Coronary artery (tissue), 2 donors: ENCODE measurements around the gene PRICKLE4.

Experiments used
- DNase-seq: peaks from one replicate; pipeline ENCODE4 v3.0.0-alpha.2; 2017; ENCODE audit warnings: low spot score
- H3K27ac ChIP-seq, 2 donors: fragments of 200-600 bp; sonication (generic); one replicate each; pipeline ENCODE4 v1.5.1; 2016 to 2019
- H3K4me3 ChIP-seq: fragments of 200-600 bp; sonication (generic); 2 replicates; pipeline ENCODE4 v1.5.1; 2016; ENCODE audit warnings: mild to moderate bottlenecking, moderate library complexity
- TF ChIP-seq, protein P1 (sequence below): fragments of 200-600 bp; sonication (generic); IDR thresholded peaks from one replicate; pipeline ENCODE4 v1.5.1; 2019; ENCODE audit warnings: antibody characterized with exemption

The PRICKLE4 gene

DNA sequence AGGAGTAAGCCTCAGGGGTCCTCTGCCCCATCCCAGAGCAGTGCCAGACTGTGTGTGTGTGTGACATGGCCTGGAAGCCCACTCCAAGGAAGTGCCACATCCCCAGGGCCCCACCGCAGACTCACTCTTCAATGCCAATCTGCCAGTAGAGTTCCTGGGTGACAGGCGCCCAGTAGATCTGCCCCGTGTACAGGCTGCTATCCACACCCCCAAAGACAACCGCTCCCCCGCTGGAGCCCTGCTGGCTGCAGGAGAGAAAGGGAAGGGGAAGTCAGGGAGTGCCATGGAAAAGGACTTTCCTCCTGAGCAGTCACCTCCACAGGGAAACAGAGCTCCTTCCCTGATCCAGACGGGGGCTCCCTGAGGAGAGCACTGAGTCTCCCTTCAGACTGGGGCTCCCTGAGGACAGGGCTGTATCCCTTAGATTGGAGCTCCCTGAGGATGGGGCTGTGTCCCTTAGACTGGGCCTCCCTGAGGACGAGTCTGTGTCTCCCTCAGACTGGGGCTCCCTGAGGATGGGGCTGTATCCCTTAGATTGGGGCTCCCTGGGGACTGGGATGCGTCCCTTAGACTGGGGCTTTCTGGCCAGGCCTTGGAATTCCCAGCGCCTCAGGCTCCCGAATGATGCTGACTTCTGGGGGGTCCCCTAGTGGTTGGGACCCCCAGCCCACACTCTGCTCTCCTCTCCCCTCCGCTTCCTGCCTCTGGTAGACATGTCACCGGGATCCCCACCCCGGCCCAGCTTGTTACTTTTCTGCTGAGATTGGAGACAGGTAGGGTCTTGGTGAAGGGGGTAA, 40.0 kb upstream of the PRICKLE4 start:
- TF ChIP-seq, protein P1, sequence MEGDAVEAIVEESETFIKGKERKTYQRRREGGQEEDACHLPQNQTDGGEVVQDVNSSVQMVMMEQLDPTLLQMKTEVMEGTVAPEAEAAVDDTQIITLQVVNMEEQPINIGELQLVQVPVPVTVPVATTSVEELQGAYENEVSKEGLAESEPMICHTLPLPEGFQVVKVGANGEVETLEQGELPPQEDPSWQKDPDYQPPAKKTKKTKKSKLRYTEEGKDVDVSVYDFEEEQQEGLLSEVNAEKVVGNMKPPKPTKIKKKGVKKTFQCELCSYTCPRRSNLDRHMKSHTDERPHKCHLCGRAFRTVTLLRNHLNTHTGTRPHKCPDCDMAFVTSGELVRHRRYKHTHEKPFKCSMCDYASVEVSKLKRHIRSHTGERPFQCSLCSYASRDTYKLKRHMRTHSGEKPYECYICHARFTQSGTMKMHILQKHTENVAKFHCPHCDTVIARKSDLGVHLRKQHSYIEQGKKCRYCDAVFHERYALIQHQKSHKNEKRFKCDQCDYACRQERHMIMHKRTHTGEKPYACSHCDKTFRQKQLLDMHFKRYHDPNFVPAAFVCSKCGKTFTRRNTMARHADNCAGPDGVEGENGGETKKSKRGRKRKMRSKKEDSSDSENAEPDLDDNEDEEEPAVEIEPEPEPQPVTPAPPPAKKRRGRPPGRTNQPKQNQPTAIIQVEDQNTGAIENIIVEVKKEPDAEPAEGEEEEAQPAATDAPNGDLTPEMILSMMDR, result no peak
- no peak for DNase-seq
- no peak overlapping the region for H3K27ac ChIP-seq
- H3K4me3 ChIP-seq, result no peak overlapping the region

DNA sequence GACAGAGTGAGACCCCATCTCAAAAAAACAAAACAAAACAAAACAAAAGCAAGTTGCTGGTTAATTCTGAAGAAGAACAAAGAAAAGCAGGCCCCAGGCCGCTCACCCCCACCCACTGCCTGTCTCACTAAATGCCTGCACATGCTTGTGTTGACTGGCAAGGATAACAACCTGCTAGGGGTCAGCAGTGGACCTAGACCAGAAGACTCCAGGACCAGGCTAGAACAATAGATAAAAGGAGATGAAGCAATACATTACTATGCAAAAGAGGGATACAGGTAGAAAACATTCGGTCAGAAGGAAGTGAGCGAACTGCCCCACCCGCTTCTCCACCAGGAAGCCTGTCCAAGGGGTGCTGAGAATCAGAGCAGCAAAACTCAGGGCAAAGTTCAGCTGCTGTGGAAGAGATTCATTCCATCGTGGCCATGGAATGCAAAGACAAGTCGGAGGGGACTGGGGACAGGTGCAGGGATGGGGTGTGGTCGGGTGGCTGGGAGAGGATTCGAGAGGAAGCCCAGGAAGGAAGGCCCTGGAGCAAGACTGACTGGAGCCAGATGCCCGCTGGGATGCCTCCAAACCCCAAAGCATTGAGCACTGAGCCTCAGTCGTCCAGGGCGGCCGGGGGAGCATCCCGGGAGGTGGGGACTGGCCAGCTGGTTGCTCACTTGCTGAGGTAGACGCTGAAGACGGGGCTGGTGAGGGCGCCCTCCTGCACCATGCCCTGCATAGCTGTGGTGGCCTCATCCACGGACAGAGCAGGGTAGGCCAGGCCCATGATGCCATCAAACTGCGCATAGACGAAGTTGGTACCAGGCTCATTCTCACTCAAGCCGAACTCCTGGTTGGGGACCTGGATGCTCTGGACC, 38.7 kb upstream of the PRICKLE4 start:
- Histone ChIP-seq H3K4me3 (no peak overlapping the region), H3K27ac (no peak overlapping the region)
- DNase-seq, result no peak
- TF ChIP-seq, protein P1, result no peak

DNA sequence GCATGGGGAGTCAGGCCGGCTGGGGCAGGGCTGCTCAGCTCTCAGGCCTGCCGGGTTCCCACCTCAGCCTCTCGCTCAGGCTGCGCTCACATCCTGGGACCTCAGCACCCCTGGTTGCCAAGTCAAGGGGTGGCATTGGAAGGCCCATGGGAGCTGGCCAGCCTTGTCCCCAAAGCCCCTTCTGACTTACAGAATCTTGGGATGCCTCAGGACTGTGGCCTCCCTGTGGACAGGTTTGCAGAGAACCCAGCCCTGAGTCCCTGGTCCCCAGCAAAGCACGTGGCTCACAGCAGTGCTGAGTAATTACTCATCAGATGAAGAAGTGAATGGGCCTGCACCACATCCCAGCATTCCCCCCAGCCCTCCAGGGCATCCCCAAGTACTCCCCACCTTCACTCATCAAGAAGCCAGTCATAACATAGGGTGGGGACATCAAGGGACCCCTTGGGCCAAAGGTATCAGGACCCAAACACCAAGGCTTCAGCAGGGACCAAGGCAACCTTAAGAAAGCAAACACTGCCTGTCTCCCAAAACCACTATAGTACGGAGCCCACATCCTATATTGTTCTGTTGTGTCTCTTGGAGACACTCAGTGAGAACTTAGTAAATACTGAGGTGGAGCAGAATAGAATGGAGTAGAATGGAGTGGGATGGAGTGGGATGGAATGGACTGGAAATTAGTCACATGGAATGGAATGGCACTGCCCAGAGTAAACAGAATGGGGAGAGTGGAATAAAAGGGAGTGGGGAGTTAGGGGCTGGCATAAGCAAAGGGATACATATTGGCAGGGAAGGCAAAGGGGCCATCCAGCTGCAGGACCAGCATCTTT, 37.0 kb upstream of the PRICKLE4 start:
- H3K4me3 ChIP-seq, result no peak overlapping the region
- TF ChIP-seq, protein P1, result no peak
- H3K27ac ChIP-seq, result no peak overlapping the region
- DNase-seq, result no peak

DNA sequence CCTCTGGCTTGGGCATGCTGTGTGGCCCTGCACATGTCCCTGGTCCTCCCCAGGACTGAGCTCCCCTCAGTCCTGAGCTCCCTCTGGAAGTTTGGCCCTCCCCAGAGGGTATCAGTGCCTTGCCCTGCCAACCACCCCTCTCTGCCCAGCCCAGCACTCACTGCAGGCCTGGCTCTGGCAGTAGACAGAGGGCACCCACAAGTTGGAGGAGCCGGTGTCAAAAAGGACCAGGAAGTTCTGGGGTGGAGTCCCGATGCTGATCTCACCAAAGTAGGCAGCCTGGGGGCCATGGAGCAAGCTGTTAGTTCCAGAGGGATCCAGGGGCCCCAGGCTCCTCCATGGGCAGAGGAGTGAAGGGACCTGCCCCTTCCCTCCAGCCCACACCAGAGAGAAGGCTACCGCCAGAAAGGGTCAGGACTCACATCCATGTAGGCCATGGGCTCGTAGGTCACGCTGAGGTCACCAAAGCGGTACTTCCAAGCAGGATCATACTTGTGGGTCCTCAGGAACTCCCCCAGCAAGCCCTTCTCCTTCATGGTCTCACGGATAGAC, 36.3 kb upstream of the PRICKLE4 start:
- DNase-seq, result no peak
- Histone ChIP-seq H3K4me3 (no peak overlapping the region), H3K27ac (no peak overlapping the region)
- TF ChIP-seq, protein P1, result no peak

DNA sequence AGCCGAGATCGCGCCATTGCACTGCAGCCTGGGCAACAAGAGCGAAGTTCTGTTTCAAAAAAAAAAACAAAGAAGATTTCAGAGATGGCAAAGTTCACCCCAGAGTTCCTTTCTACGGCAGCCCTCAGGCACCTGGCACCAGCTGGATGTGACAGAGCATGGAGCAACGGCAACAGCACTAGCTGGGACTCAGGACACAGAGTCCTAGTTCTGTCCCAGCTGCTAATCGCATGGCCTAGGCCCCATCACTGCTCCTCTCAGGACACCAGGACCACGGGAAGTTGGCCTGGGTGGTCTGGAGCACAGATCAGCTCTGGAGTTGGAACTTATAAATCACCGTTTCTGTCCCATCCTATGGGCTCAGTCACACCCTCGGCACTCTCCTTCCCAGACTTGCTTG, 34.5 kb upstream of the PRICKLE4 start:
- Histone ChIP-seq H3K4me3 (no peak overlapping the region), H3K27ac (no peak overlapping the region)
- DNase-seq, result no peak
- TF ChIP-seq, protein P1, result no peak

DNA sequence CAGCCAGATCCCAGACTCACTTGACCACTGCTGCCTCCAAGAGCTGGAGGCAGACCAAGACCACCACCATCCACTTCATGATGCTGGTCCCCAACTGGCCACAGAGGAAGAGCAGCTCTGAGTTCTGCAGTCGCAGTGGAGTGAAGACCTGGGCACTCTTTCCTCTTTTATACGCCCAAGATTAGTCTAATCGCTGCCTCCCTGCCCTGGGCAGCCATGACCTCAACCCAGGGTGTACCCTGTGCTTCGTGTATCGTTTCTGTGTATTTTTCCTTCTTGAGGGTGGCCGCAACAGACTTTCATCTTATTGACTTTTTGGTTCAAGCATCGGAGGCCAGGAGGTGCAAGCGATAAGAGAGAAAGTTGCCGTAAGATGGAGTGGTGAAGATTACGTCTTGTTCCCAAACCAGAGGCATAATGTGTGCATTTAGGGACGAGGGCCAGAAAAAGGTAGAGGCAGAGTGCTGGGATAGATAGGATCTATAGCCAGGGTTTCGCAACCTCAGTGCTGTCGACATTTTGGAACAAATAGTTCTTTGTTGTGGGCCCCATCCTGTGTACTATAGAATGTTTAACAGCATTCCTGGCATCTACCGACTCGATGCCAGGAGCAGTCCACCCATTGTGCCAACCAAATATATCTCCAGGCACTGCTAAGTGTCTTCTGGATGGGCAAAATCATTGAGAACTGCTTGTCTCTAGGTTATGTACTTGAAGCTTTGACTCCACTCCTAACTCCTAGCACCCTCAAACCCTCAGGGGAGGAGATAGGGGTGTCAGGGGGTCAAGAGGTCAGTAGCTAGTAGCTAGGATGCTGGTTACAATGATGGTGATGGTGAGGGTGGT, 33.1 kb upstream of the PRICKLE4 start, which contains the start of gene PGC:
TSS of gene PGC (minus strand) at position 142 of the 846 bp plus-strand sequence. CDS start at position 79, 63 bp downstream.
- no peak for DNase-seq
- TF ChIP-seq, protein P1, result no peak
- Histone ChIP-seq H3K27ac (no peak within 1 kb of the TSS), H3K4me3 (no peak within 1 kb of the TSS)
